Trophoblast cell (in vitro differentiated cells and primary cell): Measurements from ENCODE around the gene IFNK.

Experiments
- DNase-seq, 2 donors: peaks; one replicate each; pipeline ENCODE4 v3.0.0-alpha.2; 2016
- H2AFZ ChIP-seq: 2 replicates; pipeline ENCODE4 v1.6.1; 2013; ENCODE audit warnings: low read length, moderate library complexity, mild to moderate bottlenecking; ENCODE audit not compliant: insufficient read depth, poor library complexity
- H2AK5ac ChIP-seq: 2 replicates; pipeline ENCODE4 v1.6.1; 2013; ENCODE audit warnings: mild to moderate bottlenecking, low read length
- H2BK120ac ChIP-seq: 2 replicates; pipeline ENCODE4 v1.6.1; 2013; ENCODE audit warnings: low read length, mild to moderate bottlenecking, moderate library complexity; ENCODE audit not compliant: insufficient read depth, poor library complexity
- H2BK12ac ChIP-seq: 2 replicates; pipeline ENCODE4 v1.6.1; 2013; ENCODE audit warnings: mild to moderate bottlenecking, low read length, moderate library complexity
- H2BK5ac ChIP-seq: 2 replicates; pipeline ENCODE4 v1.6.1; 2013; ENCODE audit warnings: low read length, low read depth, moderate library complexity, mild to moderate bottlenecking; ENCODE audit not compliant: poor library complexity
- H3K14ac ChIP-seq: 2 replicates; pipeline ENCODE4 v1.6.1; 2013; ENCODE audit warnings: mild to moderate bottlenecking, low read length
- H3K18ac ChIP-seq: 2 replicates; pipeline ENCODE4 v1.6.1; 2013; ENCODE audit warnings: mild to moderate bottlenecking, low read length
- H3K23ac ChIP-seq: 2 replicates; pipeline ENCODE4 v1.6.1; 2013; ENCODE audit warnings: low read length
- H3K27ac ChIP-seq: 2 replicates; pipeline ENCODE4 v1.5.1; 2013; ENCODE audit warnings: low read depth, mild to moderate bottlenecking, inconsistent platforms, low read length, moderate library complexity
- H3K27me3 ChIP-seq: 2 replicates; pipeline ENCODE4 v1.6.1; 2013; ENCODE audit warnings: inconsistent platforms, mild to moderate bottlenecking, low read length, moderate library complexity; ENCODE audit not compliant: insufficient read depth
- H3K36me3 ChIP-seq, 2 experiments: 1 replicate in 1 of 2; 2 replicates in 1 of 2; pipeline ENCODE4 v1.6.1; 2013; ENCODE audit warnings: low read length in 2 of 2, mild to moderate bottlenecking in 2 of 2, moderate library complexity in 1 of 2; ENCODE audit not compliant: insufficient read depth in 2 of 2, control insufficient read depth in 1 of 2
- H3K4ac ChIP-seq: 2 replicates; pipeline ENCODE4 v1.6.1; 2013; ENCODE audit warnings: low read depth, mild to moderate bottlenecking, low read length, moderate library complexity
- H3K4me1 ChIP-seq, 2 experiments: 1 replicate in 1 of 2; 2 replicates in 1 of 2; pipeline ENCODE4 v1.6.1; 2013; ENCODE audit warnings: low read length in 2 of 2, mild to moderate bottlenecking in 2 of 2, moderate library complexity in 1 of 2; ENCODE audit not compliant: insufficient read depth in 2 of 2, control insufficient read depth in 1 of 2
- H3K4me2 ChIP-seq: 2 replicates; pipeline ENCODE4 v1.6.1; 2013; ENCODE audit warnings: inconsistent platforms, mild to moderate bottlenecking, low read length, moderate library complexity
- H3K4me3 ChIP-seq: 2 replicates; pipeline ENCODE4 v1.5.1; 2013; ENCODE audit warnings: mild to moderate bottlenecking, low read depth, low read length, inconsistent platforms
- H3K79me1 ChIP-seq: one replicate; pipeline ENCODE4 v1.6.1; 2013; ENCODE audit warnings: low read length
- H3K79me2 ChIP-seq: 2 replicates; pipeline ENCODE4 v1.6.1; 2013; ENCODE audit warnings: low read length, mild to moderate bottlenecking; ENCODE audit not compliant: control insufficient read depth, insufficient read depth, poor library complexity
- H3K9ac ChIP-seq: 2 replicates; pipeline ENCODE4 v1.6.1; 2013; ENCODE audit warnings: mild to moderate bottlenecking, low read length
- H3K9me3 ChIP-seq: 2 replicates; pipeline ENCODE4 v1.6.1; 2013; ENCODE audit warnings: low read depth, mild to moderate bottlenecking, control low read depth, inconsistent platforms, low read length; ENCODE audit not compliant: insufficient read depth
- H4K12ac ChIP-seq: 2 replicates; pipeline ENCODE4 v1.6.1; 2013; ENCODE audit warnings: low read depth, mild to moderate bottlenecking, low read length, moderate library complexity
- H4K8ac ChIP-seq: 2 replicates; pipeline ENCODE4 v1.6.1; 2013; ENCODE audit warnings: low read depth, mild to moderate bottlenecking, low read length, moderate library complexity
- H4K91ac ChIP-seq: one replicate; pipeline ENCODE4 v1.6.1; 2013; ENCODE audit warnings: low read depth, mild to moderate bottlenecking, low read length, moderate library complexity
- WGBS: extraction: QIAGEN DNeasy Blood & Tissue Kit; methylation state at CpG from one replicate; pipeline ENCODE4 v1.1.7; 2013; ENCODE audit warnings: missing lambda C conversion rate; ENCODE audit not compliant: insufficient read length, insufficient coverage; ENCODE audit errors: extremely low coverage; 5-methylcytosine and 5-hydroxymethylcytosine counted together

Gene IFNK

DNA sequence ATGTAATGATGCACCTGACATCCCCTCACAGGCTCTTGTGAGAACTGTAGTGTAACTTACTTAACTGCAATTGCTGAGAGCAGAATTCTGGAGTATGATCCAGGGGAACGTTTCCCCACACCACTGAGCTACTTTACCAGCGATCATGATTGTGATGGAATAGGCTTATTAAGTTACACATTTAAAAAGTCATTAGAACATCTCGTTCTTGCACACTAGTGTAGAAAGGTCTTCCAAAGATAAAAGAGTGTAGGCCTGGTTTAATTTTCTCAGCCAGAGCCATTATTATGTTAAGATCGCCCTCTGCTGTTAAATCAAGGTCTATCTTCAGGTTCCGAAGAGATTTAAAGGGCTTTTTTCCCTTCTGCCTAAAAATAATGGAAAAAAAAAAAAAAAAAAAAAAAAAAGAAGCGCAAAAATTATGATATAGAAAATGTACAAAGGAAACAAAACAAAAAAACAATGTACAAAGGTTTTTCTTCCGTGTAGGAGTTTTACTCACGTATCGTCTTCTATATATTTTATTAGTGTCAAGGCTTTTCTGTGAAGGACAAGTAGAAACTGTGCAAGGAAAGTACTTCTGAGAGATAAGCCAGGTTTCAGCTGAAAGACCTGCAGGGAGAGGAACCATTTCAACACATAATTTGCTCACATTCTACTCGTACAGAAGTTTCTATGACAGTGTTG is 24.1 kb downstream of the IFNK start:
- Histone ChIP-seq H3K14ac (no peak overlapping the region), H3K18ac (no peak overlapping the region), H2BK120ac (no peak overlapping the region), H2AK5ac (no peak overlapping the region), H3K4ac (no peak overlapping the region), H4K8ac (no peak overlapping the region), H3K4me1 (no peaks in the 10 kb centered on the region), H3K27me3 (no peaks in the 10 kb centered on the region), H2BK5ac (no peak overlapping the region), H3K4me2 (no peak overlapping the region), H3K4me3 (no peak overlapping the region), H3K27ac (no peak overlapping the region), H2BK12ac (no peak overlapping the region), H3K36me3 (peaks cover 0 to 5% of the 10 kb centered on the region in 2 experiments), H3K9me3 (no peaks in the 10 kb centered on the region), H3K79me2 (no peaks in the 10 kb centered on the region), H4K91ac (no peak overlapping the region), H2AFZ (no peak overlapping the region), H3K9ac (no peak overlapping the region), H4K12ac (no peak overlapping the region), H3K79me1 (no peaks in the 10 kb centered on the region), H3K23ac (no peak overlapping the region)
- peak; percentile 4 to 71 for DNase-seq
- WGBS, result no CpG with 5 or more reads among the region's 10 CpGs

DNA sequence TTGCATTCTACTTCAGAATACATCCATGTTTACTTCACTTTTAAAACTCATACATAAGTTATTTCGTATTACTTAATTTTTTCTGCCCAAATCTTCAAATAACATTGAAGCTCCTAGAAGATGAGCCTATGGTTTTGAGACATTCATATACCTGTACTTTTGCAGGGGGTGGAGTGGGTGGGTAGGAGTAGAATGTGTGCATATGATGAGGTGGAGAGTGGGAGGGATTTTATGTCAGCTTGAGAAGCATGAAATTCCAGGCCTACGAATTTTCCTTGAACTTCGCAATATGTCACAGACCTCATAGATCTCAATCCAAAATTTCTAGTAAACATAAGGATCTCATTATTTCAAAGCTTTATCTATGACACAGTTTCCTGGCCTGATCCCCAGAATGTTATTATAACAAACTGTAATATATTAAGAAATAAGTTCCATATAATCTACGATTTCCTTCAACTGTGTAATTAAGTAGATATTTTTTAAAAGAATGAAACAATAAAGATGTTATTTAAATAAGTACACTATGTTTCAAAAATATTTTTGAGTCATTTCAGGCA is 25.2 kb downstream of the IFNK start:
- no peaks in the 10 kb centered on the region for H3K79me2 ChIP-seq
- H3K4me1 ChIP-seq, result no peaks in the 10 kb centered on the region
- H2BK120ac ChIP-seq, result no peak overlapping the region
- no peak overlapping the region for H3K4me3 ChIP-seq
- H3K23ac ChIP-seq, result no peak overlapping the region
- WGBS, result no CpG with 5 or more reads among the region's 4 CpGs
- H3K14ac ChIP-seq, result no peak overlapping the region
- H4K12ac ChIP-seq, result no peak overlapping the region
- peaks cover 0 to 5% of the 10 kb centered on the region in 2 experiments for H3K36me3 ChIP-seq
- H3K79me1 ChIP-seq, result no peaks in the 10 kb centered on the region
- no peak overlapping the region for H2AFZ ChIP-seq
- H2AK5ac ChIP-seq, result no peak overlapping the region
- no peaks in the 10 kb centered on the region for H3K9me3 ChIP-seq
- H2BK5ac ChIP-seq, result no peak overlapping the region
- no peak overlapping the region for H2BK12ac ChIP-seq
- H3K27ac ChIP-seq, result no peak overlapping the region
- DNase-seq, result no peak
- no peak overlapping the region for H4K91ac ChIP-seq
- no peak overlapping the region for H3K4ac ChIP-seq
- H3K18ac ChIP-seq, result no peak overlapping the region
- H3K9ac ChIP-seq, result no peak overlapping the region
- no peak overlapping the region for H4K8ac ChIP-seq
- H3K27me3 ChIP-seq, result no peaks in the 10 kb centered on the region
- no peak overlapping the region for H3K4me2 ChIP-seq

DNA sequence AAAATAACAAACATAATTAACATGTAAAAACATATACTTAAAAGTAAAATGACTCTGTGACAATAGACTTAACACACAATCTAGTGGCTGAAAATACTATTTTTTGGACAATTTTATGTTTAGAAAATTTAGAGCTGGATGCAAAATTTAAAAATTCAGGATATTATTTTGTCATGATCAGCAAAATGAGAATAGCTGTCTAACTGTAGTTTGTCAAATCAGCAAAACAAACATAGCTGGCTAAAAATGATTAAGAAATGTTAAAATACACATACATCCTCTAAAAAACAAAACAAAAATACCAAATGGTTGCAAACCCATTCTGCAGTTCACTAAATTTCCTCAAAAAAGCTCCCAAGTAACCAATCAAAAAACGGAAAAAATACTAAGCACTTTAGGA is 30.6 kb downstream of the IFNK start:
- no peak overlapping the region for H2BK12ac ChIP-seq
- H3K9me3 ChIP-seq, result no peaks in the 10 kb centered on the region
- no peak overlapping the region for H3K18ac ChIP-seq
- H3K14ac ChIP-seq, result no peak overlapping the region
- no peak overlapping the region for H2AK5ac ChIP-seq
- H3K23ac ChIP-seq, result no peak overlapping the region
- H3K79me2 ChIP-seq, result no peaks in the 10 kb centered on the region
- no peaks in the 10 kb centered on the region for H3K27me3 ChIP-seq
- H3K36me3 ChIP-seq, result peaks cover 3% of the 10 kb centered on the region in 2 experiments
- no CpG with 5 or more reads among the region's 1 CpG for WGBS
- H3K4me3 ChIP-seq, result no peak overlapping the region
- no peak overlapping the region for H2BK120ac ChIP-seq
- no peak overlapping the region for H3K9ac ChIP-seq
- no peaks in the 10 kb centered on the region for H3K4me1 ChIP-seq
- H2BK5ac ChIP-seq, result no peak overlapping the region
- no peak overlapping the region for H3K4ac ChIP-seq
- H3K79me1 ChIP-seq, result no peaks in the 10 kb centered on the region
- no peak overlapping the region for H3K27ac ChIP-seq
- no peak overlapping the region for H4K12ac ChIP-seq
- H4K8ac ChIP-seq, result no peak overlapping the region
- H3K4me2 ChIP-seq, result no peak overlapping the region
- no peak overlapping the region for H2AFZ ChIP-seq
- DNase-seq, result no peak
- H4K91ac ChIP-seq, result no peak overlapping the region

DNA sequence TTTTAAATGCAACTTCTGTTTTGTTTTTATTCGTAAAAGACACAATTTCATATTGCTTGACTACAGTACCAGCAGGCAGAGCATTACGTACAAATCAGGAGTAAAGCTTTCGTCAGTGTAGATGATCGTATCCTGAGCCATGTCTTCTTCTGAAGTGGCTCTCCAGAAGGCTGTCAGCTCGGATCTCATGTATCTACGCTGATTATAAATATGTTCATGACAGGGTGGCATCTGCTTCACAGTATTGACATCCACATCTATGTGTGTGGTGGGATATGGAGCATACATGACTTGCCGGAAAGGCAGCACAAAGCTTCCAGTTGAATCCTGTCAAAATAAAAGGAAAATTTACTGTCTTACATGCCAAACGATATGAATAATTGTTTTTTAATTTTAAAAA is 32.4 kb downstream of the IFNK start:
- H3K4me3 ChIP-seq, result no peak overlapping the region
- H3K27me3 ChIP-seq, result no peaks in the 10 kb centered on the region
- no peak overlapping the region for H4K12ac ChIP-seq
- no peak overlapping the region for H4K8ac ChIP-seq
- peaks cover 3% of the 10 kb centered on the region in 2 experiments for H3K36me3 ChIP-seq
- H3K9me3 ChIP-seq, result no peaks in the 10 kb centered on the region
- no peak overlapping the region for H2BK12ac ChIP-seq
- H3K23ac ChIP-seq, result no peak overlapping the region
- H3K27ac ChIP-seq, result no peak overlapping the region
- no peak overlapping the region for H2BK120ac ChIP-seq
- WGBS, result no CpG with 5 or more reads among the region's 8 CpGs
- H3K79me1 ChIP-seq, result no peaks in the 10 kb centered on the region
- no peak overlapping the region for H2BK5ac ChIP-seq
- H3K14ac ChIP-seq, result no peak overlapping the region
- no peak overlapping the region for H2AK5ac ChIP-seq
- no peak overlapping the region for H4K91ac ChIP-seq
- no peak for DNase-seq
- H3K4ac ChIP-seq, result no peak overlapping the region
- H3K79me2 ChIP-seq, result no peaks in the 10 kb centered on the region
- no peaks in the 10 kb centered on the region for H3K4me1 ChIP-seq
- no peak overlapping the region for H3K18ac ChIP-seq
- no peak overlapping the region for H3K9ac ChIP-seq
- H2AFZ ChIP-seq, result no peak overlapping the region
- H3K4me2 ChIP-seq, result no peak overlapping the region
